Measurements from ENCODE around the gene HOOK2.

- TF ChIP-seq ZZZ3 (CRISPR knock-in tag; IDR thresholded peaks at IDR 0.05; ENCODE audit: borderline replicate concordance) (no peak), ETV5 (CRISPR knock-in tag; IDR thresholded peaks at IDR 0.05; ENCODE audit: borderline replicate concordance) (no peak), ZNF780A (CRISPR knock-in tag; IDR thresholded peaks at IDR 0.05) (no peak)
Observed at GRCh38 chr19:12721656-12722565, 53.4 kb downstream of the HOOK2 start.

Data from HepG2 (cell line).